Daoy (cell line): ENCODE results near the gene EIF5A2. TPM values are rescaled to one million over a fixed set of nuclear protein-coding genes. Genes with fewer than 3 reads are reported as not detected.
"Not testable (repeated sequence)": the region's sequence is repeated elsewhere in the genome, so short reads cannot be mapped to it uniquely, and the experiment has no call there.

Experiments
- DNase-seq: peaks from one replicate; pipeline ENCODE4 v3.0.0-alpha.2; 2015; ENCODE audit warnings: low read depth
- total RNA-seq: library from RNA; depleted of rRNA; stranded (reverse); fragments of >200 nt; shearing (Covaris generic); gene quantifications from 2 replicates; pipeline ENCODE4 v1.2.3, GENCODE V29; 2014; rRNA removed

The EIF5A2 gene
- 8.2 and 28.8 TPM in 2 replicates for total RNA-seq

GRCh38 chr3:170908235-170909116 is at the start of gene EIF5A2:
Gene EIF5A2, minus strand, starts transcription at chr3:170908637. Its CDS starts 831 bp downstream, at chr3:170907806.
- peak; percentile 92 for DNase-seq

- DNase-seq = no peak
Measured at GRCh38 chr3:170956647-170957046, 48.2 kb upstream of the EIF5A2 start.

DNA sequence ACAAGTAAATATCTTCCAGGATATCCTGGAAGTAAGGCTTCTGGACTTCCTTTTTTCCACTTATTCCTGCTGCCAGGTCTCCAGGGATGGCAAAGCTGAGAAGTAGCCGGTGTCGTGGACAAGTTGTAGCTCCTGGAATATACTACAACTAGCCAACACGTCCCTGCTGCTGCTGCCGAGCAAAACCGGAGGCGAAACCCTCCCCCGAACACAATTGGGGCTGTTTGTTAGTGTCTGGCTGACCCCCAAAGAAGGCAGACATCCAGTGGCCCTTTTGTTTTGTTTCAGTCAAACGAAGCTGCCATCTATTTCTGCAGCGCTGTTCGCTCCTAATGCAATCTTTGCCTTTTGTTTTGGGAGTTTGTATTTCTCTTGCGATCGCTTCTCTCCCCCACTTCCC is 45.3 kb upstream of the EIF5A2 start:
- no peak for DNase-seq

DNA sequence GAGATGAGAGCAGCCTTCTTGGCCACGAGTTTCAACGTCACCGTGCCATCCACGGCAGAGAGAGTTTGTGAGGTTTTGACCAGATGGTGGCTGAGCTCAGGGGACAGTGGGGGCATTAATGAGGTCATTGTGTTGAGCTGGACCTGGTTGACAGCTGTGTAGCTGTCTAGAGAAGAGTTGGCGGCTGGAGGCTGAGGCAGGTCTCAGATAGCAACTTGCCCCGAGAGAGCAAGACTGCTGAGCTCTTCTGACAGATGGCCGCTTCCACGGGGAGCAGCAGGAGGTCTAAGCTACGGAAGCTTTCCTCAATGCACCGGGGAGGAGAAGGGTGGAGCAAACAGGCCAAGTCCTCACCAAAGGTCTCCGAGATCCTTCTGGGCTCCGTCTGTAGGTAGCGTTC is 44.8 kb upstream of the EIF5A2 start:
- DNase-seq = no peak

GRCh38 chr3:170949211-170949610 is 40.8 kb upstream of the EIF5A2 start:
- no peak for DNase-seq

GRCh38 chr3:170947018-170947769 is 38.8 kb upstream of the EIF5A2 start:
- DNase-seq = no peak

DNA sequence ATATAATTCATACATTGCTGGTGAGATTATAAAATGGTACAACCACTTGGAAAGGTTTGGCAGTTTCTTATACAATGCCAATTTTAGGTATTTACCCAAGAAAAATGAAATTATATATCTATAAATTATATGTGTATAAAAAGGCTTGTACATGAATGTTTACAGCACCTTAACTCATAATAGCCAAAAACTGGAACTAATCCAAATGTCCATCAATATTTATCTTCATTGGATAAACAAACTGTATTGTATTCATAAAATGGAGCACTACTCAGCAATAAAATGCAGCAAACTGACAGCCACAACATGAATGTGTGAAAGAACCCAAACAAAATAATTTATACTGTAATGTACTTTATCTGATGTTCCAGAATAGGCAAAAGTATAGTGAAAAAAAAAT is 33.6 kb upstream of the EIF5A2 start:
- DNase-seq = no peak

GRCh38 chr3:170941551-170941950 is 33.1 kb upstream of the EIF5A2 start:
- DNase-seq = no peak

GRCh38 chr3:170933039-170933438 is 24.6 kb upstream of the EIF5A2 start:
- not testable (repeated sequence) for DNase-seq

GRCh38 chr3:170923553-170923952 is 15.1 kb upstream of the EIF5A2 start:
- not testable (repeated sequence) for DNase-seq

- no peak for DNase-seq
Measured at GRCh38 chr3:170918715-170919114, 10.3 kb upstream of the EIF5A2 start.

DNA sequence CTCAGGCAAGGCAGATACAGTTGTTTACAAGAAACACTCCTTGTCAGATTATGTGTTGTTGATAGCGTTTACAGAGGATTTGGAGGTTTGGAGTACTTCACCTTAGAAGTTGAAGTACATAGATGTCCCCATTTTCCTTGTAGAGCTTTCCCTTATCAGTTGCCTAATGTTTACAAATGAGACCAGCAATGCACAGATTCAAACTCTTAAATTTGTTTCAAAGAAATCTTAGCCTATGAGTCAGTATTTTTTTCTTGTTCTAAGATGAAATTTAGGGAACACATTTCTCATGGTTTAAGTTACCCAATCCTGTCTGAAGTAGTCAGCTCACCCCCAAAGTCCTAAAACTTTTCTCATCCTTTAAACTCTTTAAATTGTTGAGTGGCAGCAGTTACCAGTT is 6.3 kb upstream of the EIF5A2 start:
- DNase-seq = no peak

DNA sequence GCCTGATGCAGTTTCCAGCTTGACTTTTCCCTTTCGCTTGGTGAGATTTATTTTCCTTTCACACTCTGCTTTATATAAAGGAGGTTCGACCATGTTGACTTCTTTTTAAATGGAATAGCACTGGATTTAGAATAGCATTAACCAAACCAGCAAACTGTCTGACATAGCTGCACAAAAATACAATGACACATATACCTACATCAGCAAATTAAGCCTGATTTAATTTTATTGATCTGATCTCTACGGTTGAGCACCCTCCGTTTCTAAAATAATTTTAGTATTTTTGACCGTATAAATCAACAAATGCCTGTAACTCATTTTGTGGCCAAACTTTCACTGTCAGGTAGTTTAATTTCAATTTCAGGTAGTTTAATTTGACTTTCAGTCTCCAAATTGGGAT is 5.8 kb upstream of the EIF5A2 start:
- no peak for DNase-seq

- DNase-seq = no peak
Measured at GRCh38 chr3:170911051-170911450, 2.6 kb upstream of the EIF5A2 start.

DNA sequence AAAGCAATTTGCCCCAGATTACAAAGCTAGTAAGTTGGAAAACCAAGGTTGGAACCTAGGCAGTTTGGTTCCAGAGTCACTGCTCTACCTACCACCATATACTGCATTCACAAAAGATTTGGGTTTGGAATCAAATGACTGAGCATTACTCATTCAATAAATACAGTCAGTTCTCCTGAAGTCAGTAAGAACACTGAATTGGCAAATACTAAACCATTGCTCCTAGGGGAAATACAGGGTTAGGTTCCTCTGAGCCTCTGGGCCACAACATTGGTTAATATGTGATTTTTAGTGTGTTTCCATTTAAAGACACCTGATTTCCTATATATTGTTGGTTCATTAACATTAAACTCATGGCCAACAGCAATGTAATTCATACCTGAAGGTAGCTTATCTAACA is 2.1 kb upstream of the EIF5A2 start:
- DNase-seq = no peak

GRCh38 chr3:170909129-170909903 is 879 bp upstream of the EIF5A2 start:
- peak; percentile 62 for DNase-seq

DNA sequence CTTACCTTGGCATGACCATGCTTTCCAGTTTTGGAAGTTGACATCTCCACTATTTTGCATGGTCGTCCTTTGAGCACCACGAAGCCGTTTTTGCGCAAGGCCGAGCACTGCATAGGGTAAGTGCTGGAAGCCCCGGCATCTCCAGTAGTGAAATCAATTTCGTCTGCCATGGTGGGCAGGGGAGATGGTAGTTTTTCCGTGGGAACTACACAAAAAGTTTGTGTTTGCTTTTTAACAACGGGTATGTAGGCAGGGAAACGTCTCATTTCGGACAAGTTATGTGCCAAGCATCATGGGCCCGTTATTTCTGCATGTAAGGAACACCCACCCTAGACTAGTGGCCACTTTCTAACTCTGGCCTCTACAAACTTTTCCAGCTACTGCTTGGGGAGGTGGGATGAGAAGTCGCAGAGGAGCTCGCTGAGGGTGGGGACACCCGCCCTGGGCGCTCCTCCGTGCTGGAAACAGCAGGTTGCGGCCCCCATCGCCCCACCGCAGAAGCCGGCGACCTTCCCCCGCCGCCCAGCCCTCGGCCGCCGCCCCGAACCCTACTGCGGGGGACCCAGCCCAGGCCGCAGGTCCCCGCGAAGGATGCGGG is 701 bp downstream of the EIF5A2 start:
- peak; percentile 23 for DNase-seq

DNA sequence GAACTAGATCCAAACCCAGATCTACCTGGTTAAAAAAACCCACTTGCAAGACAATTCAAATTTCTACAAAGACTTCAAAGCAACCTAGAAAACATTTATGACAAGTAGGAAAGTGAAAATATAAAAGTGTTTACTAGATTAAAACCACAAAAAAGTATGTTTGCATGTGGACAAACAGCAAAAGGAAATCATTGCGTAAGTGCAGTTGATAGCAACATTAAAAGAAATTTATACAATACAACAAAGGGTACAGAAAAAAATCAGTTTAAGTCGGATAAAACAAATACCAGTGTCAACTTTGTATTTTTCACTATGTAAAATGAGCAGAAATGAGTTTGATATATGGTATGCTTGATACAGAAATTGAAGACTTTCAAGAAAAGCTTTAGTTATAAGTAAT is 2.6 kb downstream of the EIF5A2 start:
- no peak for DNase-seq

- DNase-seq = no peak
Measured at GRCh38 chr3:170903123-170903522, 5.3 kb downstream of the EIF5A2 start.

GRCh38 chr3:170899455-170899854 is 9.0 kb downstream of the EIF5A2 start:
- no peak for DNase-seq

DNA sequence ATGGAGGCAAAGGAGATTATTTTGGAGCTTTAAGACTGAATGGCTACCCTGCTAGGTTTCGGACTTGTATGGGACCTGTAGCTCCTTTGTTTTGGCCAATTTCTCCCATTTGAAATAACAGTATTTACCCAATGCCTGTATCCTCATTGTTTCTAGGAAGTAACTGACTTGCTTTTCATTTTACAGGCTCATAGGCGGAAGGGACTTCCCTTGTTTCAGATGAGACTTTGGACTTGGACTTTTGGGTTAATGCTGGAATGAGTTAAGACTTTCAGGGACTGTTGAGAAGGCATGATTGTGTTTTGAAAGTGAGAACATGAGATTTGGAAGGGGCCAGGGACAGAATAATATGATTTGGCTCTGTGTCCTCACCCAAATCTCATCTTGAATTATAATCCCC is 10.5 kb downstream of the EIF5A2 start:
- no peak for DNase-seq

- not testable (repeated sequence) for DNase-seq
Measured at GRCh38 chr3:170897199-170897598, 11.2 kb downstream of the EIF5A2 start.
